ENCODE results near the gene IPO11.
"Not testable (repeated sequence)": the region's sequence is repeated elsewhere in the genome, so short reads cannot be mapped to it uniquely, and the experiment has no call there.

IPO11 gene

GRCh38 chr5:62450259-62450658 lies 37.7 kb downstream of the IPO11 start:
- DNase-seq: no peak

GRCh38 chr5:62457071-62457470 lies 44.5 kb downstream of the IPO11 start:
- DNase-seq: no peak

- DNase-seq: peak in 1 of 2 experiments; percentile 6
Measured at GRCh38 chr5:62460578-62460983, 48.0 kb downstream of the IPO11 start.

GRCh38 chr5:62461561-62461960 lies 49.0 kb downstream of the IPO11 start:
- DNase-seq: no peak

GRCh38 chr5:62465985-62466925 lies 53.7 kb downstream of the IPO11 start:
- DNase-seq: no peak

- peak in 1 of 2 experiments; percentile 0 for DNase-seq
Measured at GRCh38 chr5:62473209-62473608, 60.6 kb downstream of the IPO11 start.

GRCh38 chr5:62475072-62475471 lies 62.5 kb downstream of the IPO11 start:
- DNase-seq: no peak

GRCh38 chr5:62477801-62478200 lies 65.2 kb downstream of the IPO11 start:
- DNase-seq: no peak

GRCh38 chr5:62483556-62483955 lies 71.0 kb downstream of the IPO11 start:
- DNase-seq: no peak

GRCh38 chr5:62486672-62487071 lies 74.1 kb downstream of the IPO11 start:
- DNase-seq: no peak

- DNase-seq: no peak
Measured at GRCh38 chr5:62488531-62488930, 76.0 kb downstream of the IPO11 start.

GRCh38 chr5:62489471-62489870 lies 76.9 kb downstream of the IPO11 start:
- no peak for DNase-seq

GRCh38 chr5:62494772-62495171 lies 82.2 kb downstream of the IPO11 start:
- DNase-seq: no peak

GRCh38 chr5:62496876-62497275 lies 84.3 kb downstream of the IPO11 start:
- no peak for DNase-seq

- DNase-seq: no peak
Measured at GRCh38 chr5:62498961-62499360, 86.4 kb downstream of the IPO11 start.

- DNase-seq: no peak
Measured at GRCh38 chr5:62499756-62500155, 87.2 kb downstream of the IPO11 start.

- no peak for DNase-seq
Measured at GRCh38 chr5:62502456-62503101, 90.0 kb downstream of the IPO11 start.

- DNase-seq: no peak
Measured at GRCh38 chr5:62504129-62504528, 91.6 kb downstream of the IPO11 start.

- DNase-seq: no peak
Measured at GRCh38 chr5:62506659-62507460, 94.3 kb downstream of the IPO11 start.

- not testable (repeated sequence) for DNase-seq
Measured at GRCh38 chr5:62508760-62509159, 96.2 kb downstream of the IPO11 start.

- DNase-seq: no peak
Measured at GRCh38 chr5:62509806-62510205, 97.2 kb downstream of the IPO11 start.

GRCh38 chr5:62513085-62513484 lies 100.5 kb downstream of the IPO11 start:
- DNase-seq: not testable (repeated sequence)

GRCh38 chr5:62514510-62515119 lies 102.1 kb downstream of the IPO11 start:
- DNase-seq: no peak

All from NCI-H2081 (cell line).